PFSK-1 (cell line): ENCODE results near the gene UBN2.

Source experiments
- POLR2AphosphoS5 ChIP-seq: IDR thresholded peaks from 2 replicates; pipeline ENCODE4 v1.6.1; 2012; ENCODE audit warnings: low read depth, mild to moderate bottlenecking, control low read depth, low read length, moderate library complexity
- SIN3A ChIP-seq: IDR thresholded peaks from 2 replicates; pipeline ENCODE4 v1.6.1; 2012; ENCODE audit warnings: mild to moderate bottlenecking, low read length, moderate library complexity, borderline replicate concordance; ENCODE audit not compliant: insufficient read depth
- TAF1 ChIP-seq: IDR thresholded peaks from 2 replicates; pipeline ENCODE4 v1.6.1; 2012; ENCODE audit warnings: low read length, control low read depth, borderline replicate concordance; ENCODE audit not compliant: insufficient read depth

- TF ChIP-seq TAF1 (no peak), SIN3A (no peak), POLR2AphosphoS5 (no peak)
Measured at GRCh38 chr7:139246494-139246893, 15.5 kb downstream of the UBN2 start.
